Loucy (cell line): ENCODE results near the gene BEST3.
"Not testable (repeated sequence)": the region's sequence is repeated elsewhere in the genome, so short reads cannot be mapped to it uniquely, and the experiment has no call there.

Experiments
- H2AFZ ChIP-seq: fragments of 200-600 bp; sonication (generic); 2 replicates; pipeline ENCODE4 v1.6.0; 2016; ENCODE audit warnings: antibody characterized with exemption, mild to moderate bottlenecking, low read length, moderate library complexity
- H3F3A ChIP-seq: fragments of 200-600 bp; 2 replicates; pipeline ENCODE4 v1.6.0; 2016; ENCODE audit warnings: antibody characterized with exemption, low read depth, mild to moderate bottlenecking
- H3K27me3 ChIP-seq: fragments of 200-600 bp; sonication (generic); 2 replicates; pipeline ENCODE4 v1.6.1; 2014; ENCODE audit warnings: low read length, mild to moderate bottlenecking; ENCODE audit not compliant: insufficient read depth, poor library complexity, severe bottlenecking
- H3K36me3 ChIP-seq: fragments of 200-600 bp; sonication (generic); 2 replicates; pipeline ENCODE4 v1.6.1; 2016; ENCODE audit warnings: low read length; ENCODE audit not compliant: insufficient read depth
- H3K4me1 ChIP-seq: fragments of 200-600 bp; sonication (generic); 2 replicates; pipeline ENCODE4 v1.5.1; 2014; ENCODE audit warnings: low read length, mild to moderate bottlenecking; ENCODE audit not compliant: insufficient read depth, poor library complexity, severe bottlenecking
- H3K4me2 ChIP-seq: fragments of 200-600 bp; sonication (generic); 2 replicates; pipeline ENCODE4 v1.6.0; 2014; ENCODE audit warnings: antibody characterized with exemption, low read length, low read depth, mild to moderate bottlenecking; ENCODE audit not compliant: poor library complexity, severe bottlenecking
- H3K4me3 ChIP-seq: fragments of 200-600 bp; sonication (generic); 2 replicates; pipeline ENCODE4 v1.5.1; 2014; ENCODE audit warnings: low read length, mild to moderate bottlenecking, mixed read lengths; ENCODE audit not compliant: poor library complexity, severe bottlenecking
- H3K79me2 ChIP-seq: fragments of 200-600 bp; sonication (generic); 2 replicates; pipeline ENCODE4 v1.6.1; 2014; ENCODE audit warnings: low read length; ENCODE audit not compliant: insufficient read depth
- H3K9ac ChIP-seq: fragments of 200-600 bp; sonication (generic); 2 replicates; pipeline ENCODE4 v1.6.0; 2014; ENCODE audit warnings: mild to moderate bottlenecking, low read depth, low read length, moderate library complexity; ENCODE audit not compliant: poor library complexity, severe bottlenecking
- H3K9me2 ChIP-seq: fragments of 200-600 bp; sonication (generic); replicated peaks from 2 replicates; pipeline ENCODE4 v1.6.1; 2016; ENCODE audit warnings: low read depth, low read length, mixed read lengths
- H3K9me3 ChIP-seq: fragments of 200-600 bp; sonication (generic); 2 replicates; pipeline ENCODE4 v1.6.1; 2014; ENCODE audit warnings: mild to moderate bottlenecking, antibody characterized with exemption, low read length, low read depth; ENCODE audit not compliant: insufficient read depth
- H4K20me1 ChIP-seq: fragments of 200-600 bp; sonication (generic); 2 replicates; pipeline ENCODE4 v1.6.0; 2014; ENCODE audit warnings: antibody characterized with exemption, low read length, mild to moderate bottlenecking; ENCODE audit not compliant: insufficient read depth, poor library complexity, severe bottlenecking
- CTCF ChIP-seq: fragments of 200-600 bp; sonication (generic); conservative IDR thresholded peaks from 2 replicates; pipeline ENCODE4 v1.5.1; 2014; ENCODE audit warnings: mild to moderate bottlenecking, antibody characterized with exemption, low read length
- EZH2phosphoT487 ChIP-seq: fragments of 200-600 bp; IDR thresholded peaks from 2 replicates; pipeline ENCODE4 v1.6.1; 2018; ENCODE audit warnings: antibody characterized with exemption, mild to moderate bottlenecking, moderate library complexity, borderline replicate concordance

The BEST3 gene

GRCh38 chr12:69608114-69608513 lies 91.0 kb downstream of the BEST3 start:
- no peaks in the 10 kb centered on the region for H4K20me1 ChIP-seq
- no peaks in the 10 kb centered on the region for H3K9me3 ChIP-seq
- no peaks in the 10 kb centered on the region for H3K79me2 ChIP-seq
- no peak overlapping the region for H3K4me2 ChIP-seq
- H3K4me3 ChIP-seq = no peak overlapping the region
- peaks cover 5% of the 10 kb centered on the region; the same call in 1 of the 2 replicates for H3K36me3 ChIP-seq
- TF ChIP-seq EZH2phosphoT487 (no peak), CTCF (no peak)
- H3F3A ChIP-seq = no peaks in the 10 kb centered on the region
- H2AFZ ChIP-seq = no peak overlapping the region
- no peak overlapping the region for H3K9ac ChIP-seq
- H3K4me1 ChIP-seq = peaks cover 4% of the 10 kb centered on the region
- H3K27me3 ChIP-seq = no peaks in the 10 kb centered on the region
- no peaks in the 10 kb centered on the region for H3K9me2 ChIP-seq

DNA sequence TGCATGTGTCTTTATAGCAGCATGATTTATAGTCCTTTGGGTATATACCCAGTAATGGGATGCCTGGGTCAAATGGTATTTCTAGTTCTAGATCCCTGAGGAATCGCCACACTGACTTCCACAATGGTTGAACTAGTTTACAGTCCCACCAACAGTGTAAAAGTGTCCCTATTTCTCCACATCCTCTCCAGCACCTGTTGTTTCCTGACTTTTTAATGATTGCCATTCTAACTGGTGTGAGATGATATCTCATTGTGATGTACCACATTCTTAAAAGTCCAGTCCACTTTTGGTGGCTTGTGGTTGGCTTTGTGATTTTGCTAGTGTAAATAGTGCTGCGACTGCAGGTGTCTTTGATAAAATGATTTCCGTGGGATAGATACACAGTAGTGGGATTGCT lies 94.8 kb downstream of the BEST3 start:
- not testable (repeated sequence) for H3K79me2 ChIP-seq, H2AFZ ChIP-seq, H4K20me1 ChIP-seq, H3F3A ChIP-seq, H3K4me1 ChIP-seq, H3K9me3 ChIP-seq, H3K27me3 ChIP-seq, H3K4me2 ChIP-seq, H3K4me3 ChIP-seq, H3K9ac ChIP-seq, H3K9me2 ChIP-seq
- H3K36me3 ChIP-seq = peaks cover 41% of the 10 kb centered on the region
